ENCODE data around the gene ITM2C.

ITM2C gene

GRCh38 chr2:230907361-230908091, 42.8 kb downstream of the ITM2C start:
- TF ChIP-seq POLR2AphosphoS5 (IDR thresholded peaks at IDR 0.05; ENCODE audit: low read depth, low read length) (no peak), REST (IDR thresholded peaks at IDR 0.05; ENCODE audit: insufficient read depth in 1 of 2, low read depth in 2 of 2, low read length in 2 of 2) (no peak), SIN3A (IDR thresholded peaks at IDR 0.05; ENCODE audit: borderline replicate concordance, insufficient read depth, low read length) (no peak), FOXP2 (optimal IDR thresholded peaks at IDR 0.05; ENCODE audit: borderline replicate concordance, extremely low read depth, extremely low read length, insufficient read depth) (no peak), TAF1 (IDR thresholded peaks at IDR 0.05; ENCODE audit: borderline replicate concordance, insufficient read depth, low read length) (no peak)

- no peak for TF ChIP-seq REST (IDR thresholded peaks at IDR 0.05; ENCODE audit: insufficient read depth in 1 of 2, low read depth in 2 of 2, low read length in 2 of 2)
- no peak for TF ChIP-seq POLR2AphosphoS5 (IDR thresholded peaks at IDR 0.05; ENCODE audit: low read depth, low read length)
- no peak for TF ChIP-seq TAF1 (IDR thresholded peaks at IDR 0.05; ENCODE audit: borderline replicate concordance, insufficient read depth, low read length)
These were observed 43.4 kb downstream of the ITM2C start for GRCh38 chr2:230908092-230908594.

- TF ChIP-seq FOXP2 (optimal IDR thresholded peaks at IDR 0.05; ENCODE audit: borderline replicate concordance, extremely low read depth, extremely low read length, insufficient read depth), result peak; percentile 74
- no peak for TF ChIP-seq POLR2AphosphoS5 (IDR thresholded peaks at IDR 0.05; ENCODE audit: low read depth, low read length)
These were observed 44.0 kb downstream of the ITM2C start for GRCh38 chr2:230908595-230909191.

GRCh38 chr2:230909841-230910545, 45.3 kb downstream of the ITM2C start:
- TF ChIP-seq SIN3A (IDR thresholded peaks at IDR 0.05; ENCODE audit: borderline replicate concordance, insufficient read depth, low read length), result no peak
- TF ChIP-seq TAF1 (IDR thresholded peaks at IDR 0.05; ENCODE audit: borderline replicate concordance, insufficient read depth, low read length), result no peak
- TF ChIP-seq REST (IDR thresholded peaks at IDR 0.05; ENCODE audit: insufficient read depth in 1 of 2, low read depth in 2 of 2, low read length in 2 of 2), result no peak
- no peak for TF ChIP-seq POLR2AphosphoS5 (IDR thresholded peaks at IDR 0.05; ENCODE audit: low read depth, low read length)
- TF ChIP-seq FOXP2 (optimal IDR thresholded peaks at IDR 0.05; ENCODE audit: borderline replicate concordance, extremely low read depth, extremely low read length, insufficient read depth), result no peak

- TF ChIP-seq SIN3A (IDR thresholded peaks at IDR 0.05; ENCODE audit: borderline replicate concordance, insufficient read depth, low read length) (no peak), REST (IDR thresholded peaks at IDR 0.05; ENCODE audit: insufficient read depth in 1 of 2, low read depth in 2 of 2, low read length in 2 of 2) (no peak), TAF1 (IDR thresholded peaks at IDR 0.05; ENCODE audit: borderline replicate concordance, insufficient read depth, low read length) (no peak), POLR2AphosphoS5 (IDR thresholded peaks at IDR 0.05; ENCODE audit: low read depth, low read length) (no peak), FOXP2 (optimal IDR thresholded peaks at IDR 0.05; ENCODE audit: borderline replicate concordance, extremely low read depth, extremely low read length, insufficient read depth) (no peak)
These were observed 45.9 kb downstream of the ITM2C start for GRCh38 chr2:230910546-230911177.

Measured in PFSK-1 (cell line).